Vagina (tissue), 2 donors: ENCODE results near the gene EPN2. TPM values are rescaled to one million over a fixed set of nuclear protein-coding genes. Genes with fewer than 3 reads are reported as not detected.

Experiments
- DNase-seq, 2 donors: peaks; one replicate each; pipeline ENCODE4 v3.0.0-alpha.2; 2017; ENCODE audit errors: extremely low spot score in 2 of 2
- H3K27ac ChIP-seq: fragments of 200-600 bp; sonication (generic); one replicate; pipeline ENCODE4 v1.5.1; 2019
- H3K27me3 ChIP-seq: fragments of 200-600 bp; sonication (generic); one replicate; pipeline ENCODE4 v1.5.1; 2019
- H3K36me3 ChIP-seq, 2 donors: fragments of 200-600 bp; sonication (generic); one replicate each; pipeline ENCODE4 v1.5.1; 2017 to 2019
- H3K4me1 ChIP-seq: fragments of 200-600 bp; sonication (generic); one replicate; pipeline ENCODE4 v1.5.1; 2019
- H3K4me3 ChIP-seq, 2 donors: fragments of 200-600 bp; sonication (generic); 1 replicate in 1 of 2; 2 replicates in 1 of 2; pipeline ENCODE4 v1.5.1; 2016 to 2019
- H3K9me3 ChIP-seq: fragments of 200-600 bp; sonication (generic); one replicate; pipeline ENCODE4 v1.5.1; 2019
- POLR2A ChIP-seq, 2 donors: fragments of 450-650 bp; IDR thresholded peaks; one replicate each; pipeline ENCODE4 v1.6.1; 2017; ENCODE audit warnings: antibody characterized with exemption in 2 of 2, mild to moderate bottlenecking in 2 of 2, moderate library complexity in 2 of 2
- POLR2AphosphoS5 ChIP-seq, 2 donors: sonication (generic); formaldehyde crosslinking; IDR thresholded peaks; one replicate each; pipeline ENCODE4 v1.9.0; 2017; ENCODE audit warnings: antibody characterized with exemption in 2 of 2, mild to moderate bottlenecking in 2 of 2, low read depth in 1 of 2; ENCODE audit not compliant: insufficient read depth in 1 of 2
- intact Hi-C: fragments of 100-400 bp; cut with DNase I; formaldehyde crosslinking; loops from one replicate; pipeline ENCODE4 v1.15.1; 2023
- total RNA-seq: library from RNA; depleted of rRNA; stranded (reverse); fragments of >200 nt; gene quantifications from one replicate; pipeline ENCODE4 v1.2.3, GENCODE V29; 2016
- TF ChIP-seq, protein P1 (sequence below), 3 experiments: fragments of 450-650 bp in 2 of 3; fragments of 200-600 bp in 1 of 3; sonication (generic) in 1 of 3; IDR thresholded peaks; one replicate each; pipeline ENCODE4 v1.5.1; 2017 to 2019; ENCODE audit warnings: antibody characterized with exemption in 3 of 3, mild to moderate bottlenecking in 2 of 3, moderate library complexity in 2 of 3

EPN2 gene
- total RNA-seq, 1 donor from 2014 or later, result 65.6 TPM

DNA sequence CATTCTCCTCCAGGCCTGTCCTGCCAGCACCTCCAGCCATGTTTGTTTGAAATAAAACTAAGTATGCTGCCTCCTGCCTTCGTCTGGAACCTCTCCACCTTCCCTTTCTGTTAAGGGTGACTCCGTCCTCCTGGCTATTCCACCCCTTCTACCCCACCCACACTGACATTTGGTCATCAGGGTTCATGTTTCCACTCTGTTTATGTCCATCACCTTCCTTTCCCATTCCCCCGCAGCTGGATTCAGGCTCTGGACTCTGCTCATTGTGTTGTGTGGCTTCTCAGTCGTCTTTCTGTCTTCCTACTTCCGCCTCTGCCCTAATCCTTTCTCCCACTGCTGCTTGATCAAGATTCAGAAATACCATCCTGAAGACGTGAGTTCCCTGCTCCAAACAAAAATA, 28.6 kb downstream of the EPN2 start:
- TF ChIP-seq POLR2A (IDR thresholded peaks at IDR 0.05) (no peak), POLR2AphosphoS5 (IDR thresholded peaks at IDR 0.05; ENCODE audit: insufficient read depth in 1 of 2, low read depth in 1 of 2) (no peak)
- TF ChIP-seq, protein P1, sequence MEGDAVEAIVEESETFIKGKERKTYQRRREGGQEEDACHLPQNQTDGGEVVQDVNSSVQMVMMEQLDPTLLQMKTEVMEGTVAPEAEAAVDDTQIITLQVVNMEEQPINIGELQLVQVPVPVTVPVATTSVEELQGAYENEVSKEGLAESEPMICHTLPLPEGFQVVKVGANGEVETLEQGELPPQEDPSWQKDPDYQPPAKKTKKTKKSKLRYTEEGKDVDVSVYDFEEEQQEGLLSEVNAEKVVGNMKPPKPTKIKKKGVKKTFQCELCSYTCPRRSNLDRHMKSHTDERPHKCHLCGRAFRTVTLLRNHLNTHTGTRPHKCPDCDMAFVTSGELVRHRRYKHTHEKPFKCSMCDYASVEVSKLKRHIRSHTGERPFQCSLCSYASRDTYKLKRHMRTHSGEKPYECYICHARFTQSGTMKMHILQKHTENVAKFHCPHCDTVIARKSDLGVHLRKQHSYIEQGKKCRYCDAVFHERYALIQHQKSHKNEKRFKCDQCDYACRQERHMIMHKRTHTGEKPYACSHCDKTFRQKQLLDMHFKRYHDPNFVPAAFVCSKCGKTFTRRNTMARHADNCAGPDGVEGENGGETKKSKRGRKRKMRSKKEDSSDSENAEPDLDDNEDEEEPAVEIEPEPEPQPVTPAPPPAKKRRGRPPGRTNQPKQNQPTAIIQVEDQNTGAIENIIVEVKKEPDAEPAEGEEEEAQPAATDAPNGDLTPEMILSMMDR (IDR thresholded peaks at IDR 0.05), result no peak
- peak overlapping the region; percentile 86 for H3K27ac ChIP-seq
- no peak for DNase-seq
- no peaks in the 10 kb centered on the region for H3K36me3 ChIP-seq
- H3K27me3 ChIP-seq, result no peaks in the 10 kb centered on the region
- peaks cover 96% of the 10 kb centered on the region for H3K4me1 ChIP-seq
- no peaks in the 10 kb centered on the region for H3K9me3 ChIP-seq
- H3K4me3 ChIP-seq, result no peak overlapping the region
- intact Hi-C loops, result no loop called here

DNA sequence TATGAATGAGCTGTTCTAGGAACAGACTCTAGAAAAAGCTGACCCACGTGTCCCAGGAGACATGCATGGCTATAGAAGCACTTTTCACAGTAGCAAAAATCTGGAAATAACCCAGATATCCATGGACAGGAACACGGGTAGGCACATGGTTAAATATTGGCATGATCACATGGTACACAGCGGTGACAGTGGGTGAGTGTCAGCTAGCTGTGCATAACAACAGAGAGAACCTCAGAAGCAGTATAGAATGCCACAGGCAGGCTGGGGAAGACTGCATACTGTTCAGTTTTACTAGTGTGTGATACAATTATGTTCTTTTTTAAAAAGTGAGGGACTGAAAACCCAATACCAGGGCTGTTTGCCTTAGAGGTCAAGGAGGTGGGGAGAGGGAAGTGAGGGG, 31.4 kb downstream of the EPN2 start:
- peaks cover 96% of the 10 kb centered on the region for H3K4me1 ChIP-seq
- TF ChIP-seq POLR2A (IDR thresholded peaks at IDR 0.05) (no peak), POLR2AphosphoS5 (IDR thresholded peaks at IDR 0.05; ENCODE audit: insufficient read depth in 1 of 2, low read depth in 1 of 2) (no peak)
- TF ChIP-seq, protein P1 (IDR thresholded peaks at IDR 0.05), result no peak
- DNase-seq, result no peak
- H3K4me3 ChIP-seq, result no peak overlapping the region
- intact Hi-C loops, result no loop called here
- no peaks in the 10 kb centered on the region for H3K36me3 ChIP-seq
- H3K27me3 ChIP-seq, result no peaks in the 10 kb centered on the region
- H3K9me3 ChIP-seq, result no peaks in the 10 kb centered on the region
- H3K27ac ChIP-seq, result peak overlapping the region; percentile 86

DNA sequence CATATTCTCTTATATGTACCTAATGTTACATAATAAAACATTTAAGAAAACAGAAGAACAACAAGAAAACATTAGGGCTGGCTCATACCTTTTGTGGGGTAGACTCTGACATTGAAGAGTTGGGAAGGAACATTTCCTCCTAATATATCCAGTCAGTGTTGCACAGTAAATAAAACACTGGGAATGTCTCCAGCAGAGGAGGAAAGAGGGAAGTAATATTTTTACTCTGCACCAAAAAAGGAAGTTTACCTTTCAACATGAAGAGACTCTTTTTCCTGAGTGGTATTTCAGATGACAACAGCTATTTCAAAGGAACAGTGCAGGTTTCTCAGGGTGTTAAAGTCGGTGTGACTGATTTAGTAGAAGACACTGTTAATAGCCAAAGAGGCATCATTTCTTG, 31.9 kb downstream of the EPN2 start:
- no peak for DNase-seq
- no peaks in the 10 kb centered on the region for H3K36me3 ChIP-seq
- peak overlapping the region; percentile 86 for H3K27ac ChIP-seq
- intact Hi-C loops, result no loop called here
- H3K9me3 ChIP-seq, result no peaks in the 10 kb centered on the region
- TF ChIP-seq POLR2A (IDR thresholded peaks at IDR 0.05), result no peak
- peak in 1 of 2 donors; percentile 84 for TF ChIP-seq POLR2AphosphoS5 (IDR thresholded peaks at IDR 0.05; ENCODE audit: insufficient read depth in 1 of 2, low read depth in 1 of 2)
- H3K4me1 ChIP-seq, result peaks cover 96% of the 10 kb centered on the region
- peak overlapping the region in 1 of 2 donors; percentile 2 for H3K4me3 ChIP-seq
- no peaks in the 10 kb centered on the region for H3K27me3 ChIP-seq

- TF ChIP-seq, protein P1 (IDR thresholded peaks at IDR 0.05), result no peak
- TF ChIP-seq POLR2A (IDR thresholded peaks at IDR 0.05) (no peak), POLR2AphosphoS5 (IDR thresholded peaks at IDR 0.05; ENCODE audit: insufficient read depth in 1 of 2, low read depth in 1 of 2) (no peak)
- DNase-seq, result no peak
- Histone ChIP-seq H3K27me3 (no peaks in the 10 kb centered on the region), H3K4me3 (peak overlapping the region in 1 of 2 donors; percentile 2), H3K4me1 (peaks cover 96% of the 10 kb centered on the region), H3K27ac (peak overlapping the region; percentile 86), H3K36me3 (no peaks in the 10 kb centered on the region), H3K9me3 (no peaks in the 10 kb centered on the region)
- intact Hi-C loops, result no loop called here
These were observed 32.5 kb downstream of the EPN2 start for GRCh38 chr17:19269641-19270040.

GRCh38 chr17:19270347-19270703, 33.2 kb downstream of the EPN2 start:
- no peaks in the 10 kb centered on the region for H3K9me3 ChIP-seq
- peaks cover 96% of the 10 kb centered on the region for H3K4me1 ChIP-seq
- intact Hi-C loops, result no loop called here
- no peak for DNase-seq
- H3K36me3 ChIP-seq, result no peaks in the 10 kb centered on the region
- TF ChIP-seq POLR2A (IDR thresholded peaks at IDR 0.05) (no peak), POLR2AphosphoS5 (IDR thresholded peaks at IDR 0.05; ENCODE audit: insufficient read depth in 1 of 2, low read depth in 1 of 2) (no peak)
- TF ChIP-seq, protein P1 (IDR thresholded peaks at IDR 0.05), result no peak
- peak overlapping the region; percentile 86 for H3K27ac ChIP-seq
- no peak overlapping the region for H3K4me3 ChIP-seq
- no peaks in the 10 kb centered on the region for H3K27me3 ChIP-seq
